Stimulated activated CD8-positive, alpha-beta memory T cell treated with anti-CD3 and anti-CD28 coated beads, Interleukin-12 subunit alpha, Interleukin-12 subunit beta, amount 100 ng/mL, for 1 hour (primary cell): ENCODE data around the gene ARHGAP28.

Source experiments
- DNase-seq: peaks from one replicate; pipeline ENCODE4 v3.0.0-alpha.2; 2020; ENCODE audit warnings: low read depth

Gene ARHGAP28

DNA sequence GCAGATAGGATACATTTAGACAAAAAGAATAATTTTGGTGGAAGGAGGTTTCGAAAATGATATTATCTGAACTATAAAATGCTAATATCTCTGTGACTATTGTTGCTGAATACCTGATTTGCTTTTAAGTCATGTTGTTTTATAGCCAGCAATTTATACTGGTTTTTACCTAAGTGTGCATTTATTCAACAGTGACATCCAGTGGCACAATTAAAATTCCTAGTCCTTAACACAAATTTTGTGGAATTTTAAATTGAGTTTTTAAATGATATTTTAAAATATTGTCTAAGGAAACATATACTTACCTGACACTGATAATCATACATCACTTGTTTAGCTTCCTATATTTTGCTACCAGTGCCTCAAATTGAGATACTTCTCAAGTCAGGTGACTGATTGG is 144.8 kb downstream of the ARHGAP28 start:
- DNase-seq = no peak

DNA sequence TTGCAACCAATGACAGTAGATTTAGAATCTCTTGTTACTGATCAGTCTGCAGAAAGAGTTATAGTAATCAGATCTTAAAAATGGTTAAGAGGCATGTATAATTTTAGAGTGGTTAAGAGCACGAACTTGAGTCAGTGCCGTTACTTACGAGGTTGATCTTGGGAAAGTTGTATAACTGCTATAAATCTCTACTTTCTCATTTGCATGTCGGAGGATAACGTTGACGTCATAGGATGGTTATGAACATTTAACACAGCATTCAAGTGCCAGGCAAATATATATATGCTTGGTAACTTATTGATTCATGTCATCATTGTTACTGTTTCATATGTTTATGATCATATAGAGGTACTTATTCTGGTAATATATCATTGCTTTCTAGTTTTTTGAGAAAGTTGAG is 146.2 kb downstream of the ARHGAP28 start:
- no peak for DNase-seq

DNA sequence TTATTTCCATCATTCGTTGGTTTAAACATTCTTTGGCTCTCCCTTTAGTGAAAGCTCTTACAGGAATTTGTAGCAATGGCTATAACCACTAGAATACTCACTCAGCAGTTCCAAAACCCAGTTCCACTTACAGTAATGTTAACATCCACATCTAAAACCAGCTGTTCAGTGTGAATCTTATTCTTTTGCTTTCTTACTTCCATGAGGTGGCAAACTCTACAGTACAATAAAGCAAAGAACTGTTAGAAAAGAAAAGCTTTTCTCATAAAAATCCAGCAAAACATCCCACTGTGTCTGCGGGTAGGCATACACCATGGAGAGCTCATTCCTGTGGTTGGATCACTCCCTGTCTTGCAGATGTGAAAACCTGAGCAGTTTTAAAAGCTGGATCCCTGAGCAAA is 147.1 kb downstream of the ARHGAP28 start:
- no peak for DNase-seq

DNA sequence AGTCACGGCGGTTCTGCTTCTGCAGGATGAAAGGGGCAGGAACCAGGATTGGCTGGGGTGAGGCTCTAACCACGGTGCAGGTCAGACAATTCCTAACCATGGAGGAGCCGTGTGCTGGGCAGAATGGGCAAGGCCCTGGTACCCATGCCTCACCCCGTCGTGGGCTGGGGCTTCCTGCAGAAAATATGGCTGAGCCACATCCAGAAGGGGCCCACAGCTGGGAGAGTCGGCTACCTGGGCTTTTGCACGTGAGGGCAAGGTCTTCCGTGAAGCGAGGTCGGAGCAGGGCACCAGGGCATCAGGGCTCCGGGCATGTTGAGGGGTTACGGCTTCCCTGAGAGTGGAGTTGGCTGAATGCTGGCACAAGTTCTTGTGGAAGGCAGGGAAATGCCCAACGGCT is 147.8 kb downstream of the ARHGAP28 start:
- DNase-seq = no peak

- no peak for DNase-seq
Observed at GRCh38 chr18:6878556-6879297, 149.2 kb downstream of the ARHGAP28 start.

GRCh38 chr18:6879508-6880195 is 150.1 kb downstream of the ARHGAP28 start:
- no peak for DNase-seq

- no peak for DNase-seq
Observed at GRCh38 chr18:6881034-6881820, 151.7 kb downstream of the ARHGAP28 start.

DNA sequence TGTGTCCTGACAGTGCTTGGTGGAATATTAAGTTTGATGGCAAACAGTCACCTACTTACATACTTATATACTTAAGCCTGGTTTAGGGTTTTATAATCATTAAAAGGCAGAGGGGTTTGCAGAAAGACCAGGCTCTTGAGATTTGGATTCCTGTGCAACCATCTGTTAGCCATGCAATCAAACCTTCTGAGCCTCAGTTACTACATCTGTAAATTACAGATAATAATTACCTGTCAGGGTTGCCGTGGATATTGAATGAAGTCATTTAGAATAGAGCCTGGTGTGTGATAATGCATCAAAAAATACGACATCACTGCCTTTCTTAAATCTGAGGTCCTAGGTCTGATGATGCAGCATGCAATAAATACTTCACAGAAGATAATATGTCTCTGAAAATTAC is 152.9 kb downstream of the ARHGAP28 start:
- DNase-seq = no peak

GRCh38 chr18:6885006-6885481 is 155.5 kb downstream of the ARHGAP28 start:
- no peak for DNase-seq

DNA sequence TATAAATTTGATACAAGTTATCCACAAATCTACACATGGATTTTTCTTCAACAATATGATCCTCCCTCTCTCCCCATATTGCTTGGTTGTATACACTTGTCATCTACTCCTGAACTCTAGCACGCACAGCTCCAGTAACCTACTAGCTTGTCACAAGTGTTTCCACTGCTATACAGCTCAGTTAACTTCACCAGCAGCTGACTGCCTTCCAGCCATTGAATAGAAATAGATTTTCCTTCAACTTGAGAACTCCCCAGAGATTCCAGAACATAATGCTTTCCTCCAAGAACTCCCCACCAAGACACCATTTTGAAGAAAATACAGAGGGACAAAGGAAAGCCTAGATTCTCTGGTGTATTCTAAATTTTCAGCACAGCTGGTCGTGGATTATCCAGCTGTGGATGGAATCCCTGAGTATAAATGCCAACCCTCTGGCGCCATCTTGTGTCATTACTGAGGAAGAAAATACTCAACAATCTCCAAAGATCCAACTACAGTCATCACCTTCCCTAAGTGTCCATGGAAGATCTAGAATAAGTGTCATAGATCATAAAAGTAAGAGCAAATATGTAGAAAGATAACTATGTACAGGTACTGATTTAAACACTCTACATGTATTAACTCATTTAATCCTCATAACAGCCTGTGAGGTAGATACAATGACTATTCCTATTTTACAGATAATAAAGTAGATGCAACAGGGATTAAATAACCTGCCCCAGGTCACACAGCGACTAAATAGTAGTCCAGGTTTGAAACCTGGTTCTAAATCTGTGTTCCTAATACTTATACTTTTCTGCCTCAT is 156.7 kb downstream of the ARHGAP28 start:
- no peak for DNase-seq

- DNase-seq = no peak
Observed at GRCh38 chr18:6886797-6887330, 157.3 kb downstream of the ARHGAP28 start.

DNA sequence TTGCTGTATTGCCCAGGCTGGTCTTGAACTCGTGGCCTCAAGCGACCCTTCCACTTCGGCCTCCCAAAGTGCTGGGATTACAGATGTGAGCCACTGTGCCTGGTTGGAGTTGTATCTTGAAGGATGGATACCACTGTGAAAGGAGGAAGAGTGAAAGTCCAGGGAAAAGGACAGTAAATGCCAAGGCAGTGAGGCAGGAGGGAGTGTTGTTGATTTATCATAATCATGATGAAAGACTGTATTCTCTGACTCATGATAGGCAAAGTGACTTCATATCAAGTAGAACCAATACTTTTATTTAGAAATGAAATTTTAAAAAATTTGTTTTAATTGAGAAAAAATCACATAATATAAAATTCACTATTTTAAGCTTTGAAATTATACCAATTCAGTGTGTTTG is 162.3 kb downstream of the ARHGAP28 start:
- DNase-seq = no peak

- no peak for DNase-seq
Observed at GRCh38 chr18:6901286-6901926, 171.9 kb downstream of the ARHGAP28 start.

DNA sequence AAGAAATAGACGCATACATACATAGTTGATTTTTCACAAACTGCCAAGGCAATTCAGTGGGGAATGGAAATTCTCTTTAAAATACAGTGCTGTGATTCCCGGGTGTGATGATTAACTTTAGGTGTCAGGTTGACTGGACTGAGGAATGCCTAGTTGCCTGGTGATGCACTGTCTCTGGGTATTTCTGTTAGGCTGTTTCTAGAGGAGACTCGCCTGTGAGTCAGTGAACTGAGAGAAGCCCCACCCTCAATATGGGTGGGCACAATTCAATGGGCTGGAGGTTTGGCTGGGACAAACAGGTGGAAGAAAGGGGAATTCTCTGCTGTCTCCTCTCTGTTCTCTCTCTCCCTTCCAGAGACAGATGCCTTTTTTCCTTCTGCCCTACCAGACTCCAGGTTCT is 187.6 kb downstream of the ARHGAP28 start:
- DNase-seq = no peak

- DNase-seq = no peak
Observed at GRCh38 chr18:6920099-6920955, 190.8 kb downstream of the ARHGAP28 start.

DNA sequence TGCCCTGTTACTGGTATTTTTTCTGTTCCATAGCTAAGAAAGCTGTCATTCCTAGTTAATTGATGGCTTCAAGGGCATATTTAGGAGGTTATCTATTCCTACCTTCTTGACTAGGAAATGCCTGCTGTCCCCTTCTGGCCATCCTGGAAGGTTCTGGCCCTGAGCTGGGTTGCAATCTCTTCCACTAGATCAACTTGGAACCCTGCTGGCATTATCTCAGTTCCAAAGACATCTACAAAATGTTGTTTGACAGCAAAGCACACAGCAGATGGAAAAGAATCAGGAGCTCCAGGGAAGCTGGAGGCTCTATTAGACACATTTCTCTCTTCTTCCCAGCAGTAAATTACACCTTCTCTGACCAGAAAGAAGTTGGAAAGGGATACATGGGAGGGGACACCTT is 192.1 kb downstream of the ARHGAP28 start:
- DNase-seq = no peak

GRCh38 chr18:6923220-6923619 is 193.7 kb downstream of the ARHGAP28 start:
- no peak for DNase-seq

DNA sequence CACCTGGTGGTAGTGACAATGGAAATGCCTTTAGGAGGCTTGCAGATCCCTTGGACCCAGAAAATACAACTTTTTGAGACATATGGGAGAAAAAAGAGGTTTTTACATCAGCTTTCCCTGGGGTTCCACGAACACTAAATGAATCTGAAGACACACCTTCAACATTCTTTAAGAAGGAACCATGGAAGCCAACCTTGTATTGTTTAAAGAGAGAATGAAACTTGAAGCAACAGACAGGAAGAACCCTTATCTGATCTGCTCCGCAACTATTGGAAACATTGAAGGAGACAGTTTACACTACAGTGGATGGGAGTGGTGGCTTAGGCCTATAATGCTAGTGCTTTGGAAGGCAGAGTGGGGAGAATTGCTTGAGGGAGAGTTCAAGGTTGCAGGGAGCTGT is 197.6 kb downstream of the ARHGAP28 start:
- no peak for DNase-seq

DNA sequence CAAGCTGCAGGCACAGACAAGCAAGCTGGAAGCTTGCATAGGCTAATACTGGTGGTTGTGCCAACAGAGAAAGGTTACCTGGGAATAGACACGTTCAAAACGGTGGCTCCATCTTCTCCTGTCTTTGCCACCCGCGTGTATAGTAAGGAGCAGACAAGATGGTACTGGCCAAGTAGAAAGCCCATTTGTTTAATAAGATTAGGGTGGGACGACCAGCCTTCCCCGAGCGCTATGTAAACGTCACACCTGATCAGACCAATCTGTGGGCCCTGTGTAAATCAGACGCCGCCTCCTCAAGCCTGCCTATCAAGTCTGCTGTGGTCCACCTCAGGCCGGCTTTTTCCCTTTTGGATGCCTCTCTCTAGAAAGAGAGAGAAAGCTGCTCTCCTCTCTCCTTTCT is 198.8 kb downstream of the ARHGAP28 start:
- no peak for DNase-seq

DNA sequence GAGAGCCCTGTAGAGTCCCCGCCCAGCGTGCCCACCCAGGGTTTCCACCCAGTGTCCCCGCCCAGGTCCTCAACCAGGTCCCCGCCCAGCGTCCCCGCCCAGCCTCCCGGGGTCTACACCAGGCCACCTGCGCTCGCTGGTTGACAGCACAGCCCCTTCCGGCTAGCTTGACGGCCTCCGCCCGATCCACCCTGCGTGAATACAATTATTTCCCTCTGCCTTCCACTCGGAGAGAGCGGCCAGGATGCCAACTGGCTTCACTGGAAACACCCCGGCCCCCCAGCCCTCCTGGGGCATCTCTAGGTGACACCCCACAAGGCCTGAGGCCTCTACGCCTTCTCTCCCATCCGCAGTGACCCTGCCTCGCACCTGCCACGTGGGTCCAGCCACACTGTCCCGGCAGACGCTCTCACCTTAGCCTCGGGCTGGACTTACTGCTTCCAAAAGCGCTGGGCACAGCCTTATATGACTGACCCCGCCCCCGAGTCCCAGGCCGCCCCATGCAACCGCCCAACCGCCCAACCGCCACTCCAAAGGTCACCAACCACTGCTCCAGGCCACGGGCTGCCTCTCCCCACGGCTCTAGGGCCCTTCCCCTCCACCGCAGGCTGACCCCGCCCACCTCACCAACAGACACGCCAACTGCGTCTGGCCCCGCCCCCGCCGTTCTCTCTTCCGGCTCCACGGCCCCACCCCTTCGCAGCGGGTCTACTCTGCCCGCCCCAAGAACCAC is 200.0 kb downstream of the ARHGAP28 start:
- DNase-seq = no peak
